Caco-2 (cell line): ENCODE results near the gene IBA57. TPM values are rescaled to one million over a fixed set of nuclear protein-coding genes. Genes with fewer than 3 reads are reported as not detected.
A peak's percentile ranks its signal among the peaks of the same experiment; 100 is the strongest.

Source experiments
- BruUV-seq: library from RNA; stranded (reverse); fragments of 400-500 nt; replicated peaks from 2 replicates; lab custom pipeline; 2021; lab: Mats Ljungman, UMichigan
- CTCF ChIA-PET: fragments of 300-600 bp; sonication (Branson Sonifier 250); formaldehyde crosslinking; loops from one replicate; lab custom pipeline; 2022; ENCODE audit warnings: antibody characterized with exemption; lab: Charles Lee
- POLR2A ChIA-PET: fragments of 300-600 bp; sonication (Branson Sonifier 250); formaldehyde crosslinking; loops from one replicate; lab custom pipeline; 2022; ENCODE audit warnings: antibody characterized with exemption; lab: Charles Lee
- DNase-seq, 2 experiments: peaks; one replicate each; pipeline versions ENCODE4 v3.0.0 to v3.0.0-alpha.2; 2020 to 2022
- H3K27me3 ChIP-seq: replicated peaks from 2 replicates; pipeline ENCODE4 v1.6.0; 2011; ENCODE audit warnings: low read length; ENCODE audit not compliant: control insufficient read depth, insufficient read depth
- H3K36me3 ChIP-seq: 2 replicates; pipeline ENCODE4 v1.5.1; 2011; ENCODE audit warnings: low read length; ENCODE audit not compliant: control insufficient read depth, insufficient read depth
- H3K4me1 ChIP-seq: fragments of 250-450 bp; sonication (Bioruptor Pico); 2 replicates; pipeline ENCODE4 v1.5.1; 2020; ENCODE audit warnings: mild to moderate bottlenecking
- H3K4me3 ChIP-seq: 2 replicates; pipeline ENCODE4 v1.5.1; 2011; ENCODE audit warnings: low read depth, mild to moderate bottlenecking, control low read depth, low read length
- H3K9me3 ChIP-seq: fragments of 250-450 bp; sonication (Bioruptor Pico); 2 replicates; pipeline ENCODE4 v1.5.1; 2020; ENCODE audit warnings: mild to moderate bottlenecking, moderate library complexity
- H3K27ac Mint-ChIP-seq: one replicate; pipeline ENCODE4 v1.8.0; 2022; ENCODE audit warnings: mixed read lengths; ENCODE audit not compliant: unreplicated experiment
- H3K27me3 Mint-ChIP-seq: one replicate; pipeline ENCODE4 v1.8.0; 2022; ENCODE audit warnings: mixed read lengths; ENCODE audit not compliant: insufficient read depth, unreplicated experiment
- H3K36me3 Mint-ChIP-seq: one replicate; pipeline ENCODE4 v1.8.0; 2022; ENCODE audit warnings: mild to moderate bottlenecking, mixed read lengths; ENCODE audit not compliant: insufficient read depth, unreplicated experiment
- H3K4me1 Mint-ChIP-seq: one replicate; pipeline ENCODE4 v1.8.0; 2022; ENCODE audit warnings: low read depth, mixed read lengths; ENCODE audit not compliant: unreplicated experiment
- H3K4me3 Mint-ChIP-seq: one replicate; pipeline ENCODE4 v1.8.0; 2022; ENCODE audit warnings: mild to moderate bottlenecking, moderate library complexity, mixed read lengths; ENCODE audit not compliant: unreplicated experiment
- H3K9me3 Mint-ChIP-seq: one replicate; pipeline ENCODE4 v1.8.0; 2022; ENCODE audit warnings: mixed read lengths; ENCODE audit not compliant: unreplicated experiment
- CTCF ChIP-seq, 2 experiments: fragments of 200-600 bp in 1 of 2; IDR thresholded peaks; 1 replicate in 1 of 2; 2 replicates in 1 of 2; pipeline versions ENCODE4 v1.5.1 to v1.8.0; 2011 to 2022; ENCODE audit warnings: antibody characterized with exemption in 1 of 2, control low read depth in 1 of 2, inconsistent platforms in 1 of 2, low read depth in 1 of 2, low read length in 1 of 2, mild to moderate bottlenecking in 1 of 2, moderate library complexity in 1 of 2; ENCODE audit not compliant: insufficient read depth in 1 of 2, severe bottlenecking in 1 of 2, unreplicated experiment in 1 of 2
- intact Hi-C: fragments of 100-400 bp; cut with micrococcal nuclease; formaldehyde crosslinking; loops from one replicate; pipeline ENCODE4 v1.10.0; 2022; ENCODE audit not compliant: unreplicated experiment
- total RNA-seq: library from RNA; stranded (reverse); gene quantifications from 2 replicates; pipeline ENCODE4 v1.2.3, GENCODE V29; 2022

The IBA57 gene
- total RNA-seq, 1 experiment from 2014 or later, result 15.4 TPM

GRCh38 chr1:228141226-228142044 is 24.2 kb upstream of the IBA57 start:
- no peak for DNase-seq
- Histone ChIP-seq H3K4me3 (peak overlapping the region; percentile 90), H3K27me3 (no peaks in the 10 kb centered on the region), H3K36me3 (peaks cover 1% of the 10 kb centered on the region; the same call in 1 of the 2 replicates), H3K4me1 (peaks cover 5% of the 10 kb centered on the region), H3K9me3 (no peaks in the 10 kb centered on the region)
- Mint-ChIP-seq H3K4me3 (peak overlapping the region; percentile 85), H3K9me3 (no peaks in the 10 kb centered on the region), H3K27me3 (no peaks in the 10 kb centered on the region), H3K27ac (peak overlapping the region; percentile 91), H3K36me3 (peaks cover 21% of the 10 kb centered on the region), H3K4me1 (no peaks in the 10 kb centered on the region)
- BruUV-seq, result no TSS peak
- CTCF ChIA-PET, result no interaction called here
- POLR2A ChIA-PET, result interaction anchor here (1.4 kb wide), 1 partner anchor 31 kb away, joined by 8 read pairs; no protein-coding TSS in a partner anchor
- no peak for TF ChIP-seq CTCF (IDR thresholded peaks at IDR 0.05; ENCODE audit: insufficient read depth in 1 of 2, low read depth in 1 of 2, low read length in 1 of 2, severe bottlenecking in 1 of 2, unreplicated experiment in 1 of 2)
- intact Hi-C loops, result loop anchor here (2.0 kb wide), 1 partner anchor 59 kb away; the partner anchor contains the start of gene ARF1

DNA sequence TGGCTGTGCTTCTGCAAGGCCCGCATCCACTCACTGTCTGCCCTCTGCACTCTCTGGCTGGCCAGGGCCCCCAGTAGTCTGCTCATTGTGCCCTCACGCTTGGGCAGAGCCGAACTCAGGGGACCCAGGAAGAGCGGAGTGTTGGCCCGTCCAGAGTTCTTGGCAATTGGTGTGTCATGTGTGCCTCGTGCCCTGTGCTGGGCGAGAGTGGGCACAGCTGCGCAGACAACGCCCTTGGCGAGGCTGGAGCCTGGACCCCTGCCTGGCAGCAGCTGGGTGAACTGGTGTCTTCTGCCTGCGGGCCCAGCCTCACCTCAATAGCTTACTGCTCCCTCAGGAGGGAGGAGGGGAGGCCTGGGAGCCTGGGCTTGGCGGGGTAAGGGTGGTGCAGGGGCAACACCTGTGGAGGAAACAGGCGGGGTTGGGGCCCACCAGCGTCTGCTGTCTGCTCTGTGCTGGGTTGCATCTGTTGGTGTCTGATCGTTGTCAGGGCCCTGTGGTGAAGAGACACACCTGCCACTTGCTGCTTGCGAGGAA is 23.4 kb upstream of the IBA57 start:
- CTCF ChIA-PET, result no interaction called here
- H3K27me3 ChIP-seq, result no peaks in the 10 kb centered on the region
- H3K27me3 Mint-ChIP-seq, result no peaks in the 10 kb centered on the region
- H3K36me3 Mint-ChIP-seq, result peaks cover 21% of the 10 kb centered on the region
- no peaks in the 10 kb centered on the region for H3K9me3 ChIP-seq
- H3K4me1 Mint-ChIP-seq, result no peaks in the 10 kb centered on the region
- no TSS peak for BruUV-seq
- POLR2A ChIA-PET, result no interaction called here
- no peak overlapping the region for H3K4me3 Mint-ChIP-seq
- H3K4me1 ChIP-seq, result peaks cover 5% of the 10 kb centered on the region
- no peak for TF ChIP-seq CTCF (IDR thresholded peaks at IDR 0.05; ENCODE audit: insufficient read depth in 1 of 2, low read depth in 1 of 2, low read length in 1 of 2, severe bottlenecking in 1 of 2, unreplicated experiment in 1 of 2)
- H3K4me3 ChIP-seq, result no peak overlapping the region
- H3K36me3 ChIP-seq, result peaks cover 2% of the 10 kb centered on the region
- intact Hi-C loops, result no loop called here
- no peak for DNase-seq
- H3K27ac Mint-ChIP-seq, result no peak overlapping the region
- H3K9me3 Mint-ChIP-seq, result no peaks in the 10 kb centered on the region

GRCh38 chr1:228142701-228143136 is 22.9 kb upstream of the IBA57 start:
- intact Hi-C loops, result no loop called here
- no peak for DNase-seq
- BruUV-seq, result no TSS peak
- no peak for TF ChIP-seq CTCF (IDR thresholded peaks at IDR 0.05; ENCODE audit: insufficient read depth in 1 of 2, low read depth in 1 of 2, low read length in 1 of 2, severe bottlenecking in 1 of 2, unreplicated experiment in 1 of 2)
- H3K4me3 ChIP-seq, result no peak overlapping the region
- H3K36me3 Mint-ChIP-seq, result peaks cover 21% of the 10 kb centered on the region
- no peak overlapping the region for H3K27ac Mint-ChIP-seq
- H3K27me3 ChIP-seq, result no peaks in the 10 kb centered on the region
- H3K27me3 Mint-ChIP-seq, result no peaks in the 10 kb centered on the region
- H3K9me3 Mint-ChIP-seq, result no peaks in the 10 kb centered on the region
- ChIA-PET CTCF (no interaction called here), POLR2A (no interaction called here)
- no peaks in the 10 kb centered on the region for H3K9me3 ChIP-seq
- peaks cover 3% of the 10 kb centered on the region for H3K36me3 ChIP-seq
- H3K4me1 ChIP-seq, result peaks cover 5% of the 10 kb centered on the region
- H3K4me1 Mint-ChIP-seq, result no peaks in the 10 kb centered on the region
- H3K4me3 Mint-ChIP-seq, result no peak overlapping the region
